GM12891 (cell line): ENCODE measurements around the gene ADRA2B.

ENCODE experiments used
- DNase-seq: peaks from one replicate; pipeline ENCODE4 v3.0.0; 2011; ENCODE audit warnings: low spot score; ENCODE audit not compliant: insufficient read length
- FAIRE-seq: peaks from 2 replicates; lab custom pipeline; 2011; peaks lifted over from hg19 to GRCh38; lab: Jason Lieb, UNC
- PAX5 ChIP-seq: IDR thresholded peaks from 2 replicates; pipeline ENCODE4 v1.6.1; 2011; ENCODE audit warnings: low read length, moderate library complexity, mild to moderate bottlenecking; ENCODE audit not compliant: insufficient read depth, severe bottlenecking
- POLR2A ChIP-seq: IDR thresholded peaks from 2 replicates; pipeline ENCODE4 v1.6.1; 2011; ENCODE audit warnings: low read depth, low read length, control low read depth
- POLR2AphosphoS5 ChIP-seq: IDR thresholded peaks from 2 replicates; pipeline ENCODE4 v1.6.1; 2011; ENCODE audit warnings: low read depth, low read length, control low read depth
- POU2F2 ChIP-seq: IDR thresholded peaks from 2 replicates; pipeline ENCODE4 v1.6.1; 2011; ENCODE audit warnings: low read depth, mild to moderate bottlenecking, control low read depth, low read length, moderate library complexity
- SPI1 ChIP-seq: IDR thresholded peaks from 2 replicates; pipeline ENCODE4 v1.6.1; 2011; ENCODE audit warnings: low read depth, low read length, control low read depth
- TAF1 ChIP-seq: IDR thresholded peaks from 2 replicates; pipeline ENCODE4 v1.6.1; 2011; ENCODE audit warnings: low read depth, low read length, control low read depth

Gene ADRA2B

DNA sequence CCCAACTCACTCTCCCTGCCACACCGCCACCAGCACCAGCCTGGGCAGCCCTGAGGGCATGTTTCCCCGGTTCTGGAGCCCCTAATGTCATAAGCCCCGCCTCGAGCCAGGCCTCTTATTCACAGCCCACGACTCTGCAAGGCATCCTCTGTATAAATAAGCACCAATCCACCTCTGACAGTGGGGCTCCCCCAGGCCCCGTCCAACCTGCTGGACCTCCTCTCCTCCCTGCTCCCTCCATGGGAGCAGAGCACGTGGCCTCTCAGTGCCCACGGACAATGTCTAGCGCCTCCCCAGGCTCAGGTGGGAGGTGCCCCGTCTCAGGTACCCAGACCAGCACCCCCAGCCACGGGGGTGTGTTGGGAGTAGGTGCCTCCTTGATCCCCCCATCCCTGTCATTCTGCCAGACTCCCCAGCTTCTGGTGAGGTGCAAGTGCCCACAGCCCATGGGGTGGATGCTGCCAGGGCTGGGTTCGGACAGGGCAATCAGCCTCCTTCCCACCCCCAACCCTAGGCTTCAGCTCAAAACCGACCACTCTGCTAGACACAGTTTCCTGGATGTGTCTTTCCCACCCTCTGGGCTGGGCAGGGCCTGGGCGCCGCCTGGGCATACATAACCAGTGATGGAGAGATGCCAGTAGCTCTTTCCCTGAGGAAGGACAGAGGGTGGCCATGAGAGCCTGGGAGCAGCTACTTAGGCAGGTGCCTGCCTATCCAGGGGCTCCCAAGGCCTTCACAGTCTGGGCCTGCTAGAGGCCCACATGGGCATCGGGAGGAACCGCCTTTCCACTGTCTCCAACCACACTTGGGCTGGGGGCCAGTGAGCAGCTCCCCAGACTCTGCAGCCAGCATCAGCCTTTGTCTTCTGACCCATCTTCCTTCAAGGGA, 1.6 kb upstream of the ADRA2B start:
- FAIRE-seq (no peak), DNase-seq (no peak)
- TF ChIP-seq TAF1, result no peak
- TF ChIP-seq POU2F2, result no peak
- TF ChIP-seq SPI1, result no peak
- TF ChIP-seq PAX5, result no peak
- TF ChIP-seq POLR2AphosphoS5, result no peak
- no peak for TF ChIP-seq POLR2A

DNA sequence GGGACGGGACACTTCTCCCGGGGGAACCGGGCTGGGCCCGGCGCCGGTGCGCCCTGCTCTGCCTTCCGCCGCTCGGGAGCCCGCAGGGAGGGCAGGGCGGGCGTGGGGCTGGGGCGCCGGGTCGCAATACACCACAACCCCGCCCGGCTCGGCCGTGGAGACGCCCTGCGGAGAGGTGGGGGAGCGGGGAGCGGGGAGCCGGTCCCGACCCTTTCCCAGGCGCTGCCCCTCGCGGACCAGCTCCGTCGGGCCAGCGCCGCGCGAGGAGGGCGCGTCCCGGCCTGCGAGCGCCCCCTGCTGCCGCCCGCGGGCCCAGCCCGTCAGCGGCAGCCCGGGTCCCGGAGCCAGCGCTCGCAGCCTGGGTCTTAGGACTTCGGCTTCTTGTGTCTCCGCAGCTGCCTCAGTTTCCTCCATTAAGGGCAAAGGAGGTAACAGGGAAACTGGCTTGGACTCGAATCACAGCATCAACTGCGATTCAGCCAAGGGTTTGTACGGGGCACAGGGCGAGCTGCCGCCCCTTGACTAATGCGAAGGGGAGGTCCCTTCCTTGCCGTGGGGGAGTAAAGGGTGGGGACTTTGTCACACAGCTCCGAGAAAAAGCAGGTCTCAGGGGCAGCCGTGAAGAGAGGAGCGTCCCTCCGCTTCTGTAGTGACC, 635 bp upstream of the ADRA2B start:
- peak; percentile 96 for DNase-seq
- FAIRE-seq, result peak; percentile 90
- TF ChIP-seq PAX5, result no peak
- no peak for TF ChIP-seq POLR2AphosphoS5
- TF ChIP-seq POLR2A, result no peak
- TF ChIP-seq POU2F2, result no peak
- no peak for TF ChIP-seq TAF1
- no peak for TF ChIP-seq SPI1

DNA sequence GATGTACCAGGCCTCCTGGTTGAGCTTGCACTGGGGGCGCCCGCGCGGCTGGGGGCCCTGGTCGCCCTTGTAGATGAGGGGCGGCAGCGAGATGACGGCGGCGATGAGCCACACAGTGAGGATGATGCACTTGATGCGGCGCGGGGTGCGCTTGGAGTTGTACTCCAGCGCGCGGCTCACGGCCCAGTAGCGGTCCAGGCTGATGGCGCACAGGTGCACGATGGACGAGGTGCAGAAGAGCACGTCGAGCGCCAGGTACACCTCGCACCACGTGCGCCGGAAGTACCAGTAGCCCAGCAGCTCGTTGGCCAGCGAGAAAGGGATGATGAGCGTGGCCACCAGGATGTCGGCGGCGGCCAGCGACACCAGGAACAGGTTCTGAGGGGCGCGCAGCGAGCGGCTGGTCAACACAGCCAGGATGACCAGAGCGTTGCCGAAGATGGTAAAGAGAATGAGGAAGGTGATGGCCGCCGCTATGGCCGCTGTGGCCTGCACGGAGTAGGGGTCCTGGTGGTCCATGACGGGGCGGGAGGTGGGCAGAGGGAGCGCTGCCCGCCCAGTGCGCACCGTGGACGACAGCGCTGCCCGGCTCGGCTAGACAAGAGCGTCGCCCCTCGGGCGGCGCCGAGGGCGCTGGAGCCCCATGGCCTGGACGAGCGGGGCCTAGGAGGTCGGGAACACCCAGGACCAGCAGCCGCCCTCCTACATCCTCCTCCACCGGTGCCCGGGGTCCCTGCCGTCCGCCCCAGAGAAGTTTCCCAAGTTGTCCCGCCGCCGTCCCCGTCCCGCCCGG, 544 bp downstream of the ADRA2B start:
- DNase-seq (peak; percentile 52), FAIRE-seq (peak; percentile 51)
- TF ChIP-seq POU2F2, result no peak
- TF ChIP-seq SPI1, result no peak
- no peak for TF ChIP-seq PAX5
- TF ChIP-seq POLR2AphosphoS5, result no peak
- no peak for TF ChIP-seq TAF1

DNA sequence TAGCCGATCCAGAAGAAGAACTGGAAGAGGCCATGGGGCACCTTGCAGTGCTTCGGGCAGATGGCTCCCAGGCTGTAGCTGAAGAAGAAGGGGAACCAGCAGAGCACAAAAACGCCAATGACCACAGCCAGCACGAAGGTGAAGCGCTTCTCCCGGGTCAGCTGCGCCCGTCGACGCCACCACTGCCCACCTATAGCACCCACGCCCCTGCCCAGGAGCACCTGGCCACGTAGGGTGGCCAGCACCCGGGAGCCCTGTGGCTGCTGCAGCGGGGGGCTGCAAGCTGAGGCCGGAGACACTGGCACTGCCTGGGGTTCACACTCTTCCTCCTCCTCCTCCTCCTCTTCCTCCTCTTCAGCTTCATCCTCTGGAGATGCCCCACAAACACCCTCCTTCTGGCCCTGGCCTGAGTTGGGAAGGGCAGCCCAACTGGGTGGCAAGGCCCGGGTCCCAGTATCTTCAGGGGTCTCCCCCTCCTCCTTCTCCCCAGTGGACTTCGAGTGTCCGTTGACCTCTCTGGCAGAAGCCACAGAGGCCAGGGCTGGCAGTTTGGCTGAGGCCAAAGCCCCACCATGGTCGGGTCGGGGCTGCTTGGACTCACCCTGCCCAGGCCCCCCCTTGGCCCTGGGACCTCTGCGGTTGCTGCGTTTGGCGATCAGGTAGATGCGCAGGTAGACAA, 1.3 kb downstream of the ADRA2B start:
- TF ChIP-seq POLR2A, result no peak
- no peak for TF ChIP-seq TAF1
- no peak for TF ChIP-seq SPI1
- TF ChIP-seq POU2F2, result no peak
- no peak for TF ChIP-seq POLR2AphosphoS5
- TF ChIP-seq PAX5, result no peak
- no peak for FAIRE-seq
- no peak for DNase-seq

DNA sequence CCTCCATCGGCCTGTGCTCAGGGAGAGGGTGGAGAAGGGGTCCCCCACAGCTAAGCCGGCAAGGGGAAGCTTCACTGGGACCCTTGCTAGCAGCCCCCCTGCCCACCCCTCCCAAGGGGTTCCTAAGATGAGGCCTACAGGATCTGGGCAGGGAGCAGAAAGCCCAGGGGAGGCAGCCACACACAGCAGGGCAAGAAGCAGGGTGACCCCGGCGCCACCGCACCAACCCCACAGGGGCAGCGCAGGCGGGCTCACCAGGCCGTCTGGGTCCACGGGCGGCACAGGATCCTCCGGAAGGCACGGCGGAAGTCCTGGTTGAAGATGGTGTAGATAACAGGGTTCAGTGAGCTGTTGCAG, 1.8 kb downstream of the ADRA2B start:
- DNase-seq, result no peak
- FAIRE-seq, result no peak

DNA sequence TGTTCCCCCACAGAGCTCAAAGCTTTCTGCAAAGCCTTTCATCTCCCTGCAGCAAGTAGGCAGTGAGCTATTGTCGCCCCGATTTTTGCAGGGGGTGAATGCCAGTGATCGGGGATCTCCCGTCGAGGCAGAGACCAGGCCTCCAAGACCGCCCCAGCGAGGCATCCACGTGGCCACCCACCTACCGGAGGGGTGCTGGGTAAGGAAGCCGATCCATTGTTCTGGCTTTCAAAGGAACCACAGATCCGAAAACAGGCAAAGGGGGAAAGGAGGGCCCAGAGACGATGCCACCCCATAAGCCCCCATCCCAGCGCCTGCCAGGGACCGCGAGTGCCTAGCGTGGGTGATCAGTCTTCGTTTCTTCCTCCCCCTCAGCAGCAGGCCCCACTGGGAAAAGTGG, 2.4 kb downstream of the ADRA2B start:
- TF ChIP-seq PAX5 (no peak), TAF1 (no peak), POLR2A (no peak), POLR2AphosphoS5 (no peak), POU2F2 (no peak), SPI1 (no peak)
- no peak for DNase-seq
- no peak for FAIRE-seq

More for the DNA sequence above, 1.8 kb downstream of the ADRA2B start:
- TF ChIP-seq TAF1, result no peak
- TF ChIP-seq POLR2AphosphoS5, result no peak
- no peak for TF ChIP-seq SPI1
- TF ChIP-seq POLR2A, result no peak

DNA sequence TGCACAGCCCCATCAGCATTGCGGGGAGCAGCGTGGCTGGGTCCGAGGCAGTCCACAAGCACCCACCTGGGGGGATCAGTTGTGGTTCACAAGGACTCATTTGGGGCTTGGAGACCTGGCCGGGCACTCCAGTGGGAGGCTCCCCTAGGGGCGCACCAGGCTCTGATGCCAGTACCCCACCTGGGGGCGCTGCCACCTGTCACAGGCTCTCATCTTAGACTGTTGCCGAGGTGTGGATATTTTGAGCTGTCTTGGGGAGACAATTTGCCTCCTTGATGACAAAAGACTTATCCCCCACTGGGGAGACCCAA, 3.0 kb downstream of the ADRA2B start:
- TF ChIP-seq POLR2A, result no peak
- no peak for TF ChIP-seq SPI1
- no peak for TF ChIP-seq TAF1
- TF ChIP-seq POLR2AphosphoS5, result no peak
- no peak for TF ChIP-seq PAX5
- TF ChIP-seq POU2F2, result no peak
- FAIRE-seq (no peak), DNase-seq (no peak)

DNA sequence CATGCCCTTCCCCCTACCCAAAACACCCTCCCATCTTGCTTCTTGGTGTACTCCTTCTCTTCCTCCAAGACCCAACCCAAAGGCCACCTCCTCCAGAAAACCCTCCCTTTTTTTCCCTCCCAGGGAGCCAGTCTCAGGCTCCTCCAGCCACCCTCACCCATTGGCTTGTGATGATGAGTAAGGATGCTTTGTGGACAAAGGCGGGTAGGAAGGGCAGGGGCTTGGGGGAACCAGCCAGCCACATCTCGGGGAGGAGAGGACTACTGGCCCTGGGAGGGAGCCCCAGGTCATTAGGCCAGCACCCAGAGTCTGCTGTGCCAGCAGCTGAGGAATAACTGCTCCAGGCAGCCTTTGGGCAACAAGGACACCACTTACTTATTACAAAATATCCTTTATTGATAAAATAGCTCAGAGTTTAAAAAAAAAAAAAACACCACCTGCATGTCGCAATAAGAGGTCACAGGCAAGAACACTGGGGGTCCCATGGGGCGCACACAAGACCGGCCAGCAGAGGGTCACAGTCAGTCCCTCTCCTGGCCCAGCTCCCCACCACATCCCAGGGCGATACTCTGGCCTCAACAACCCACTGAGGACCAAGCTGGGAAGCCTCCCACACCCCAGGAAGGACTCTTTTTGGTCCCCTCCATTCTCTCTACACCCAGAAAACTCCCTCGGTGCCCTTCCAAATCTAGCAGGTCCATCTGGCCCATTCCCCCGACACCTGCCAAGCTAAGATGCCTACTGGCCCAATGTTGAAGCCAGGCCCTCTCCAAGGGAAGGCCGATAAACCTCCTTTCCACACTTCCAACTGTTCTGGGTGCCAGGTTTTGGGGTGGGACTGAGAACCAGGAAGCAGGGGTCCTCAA, 3.6 kb downstream of the ADRA2B start:
- no peak for FAIRE-seq
- TF ChIP-seq POLR2AphosphoS5, result no peak
- TF ChIP-seq PAX5, result no peak
- no peak for DNase-seq
